ENCODE data around the gene ESYT3. TPM values are rescaled to one million over a fixed set of nuclear protein-coding genes. Genes with fewer than 3 reads are reported as not detected.
A peak's percentile ranks its signal among the peaks of the same experiment; 100 is the strongest.
"Not testable (repeated sequence)": the region's sequence is repeated elsewhere in the genome, so short reads cannot be mapped to it uniquely, and the experiment has no call there.

Gene ESYT3
- total RNA-seq, 4 donors from 2014 or later: 28.9 to 39.0 (median 33.5) TPM

DNA sequence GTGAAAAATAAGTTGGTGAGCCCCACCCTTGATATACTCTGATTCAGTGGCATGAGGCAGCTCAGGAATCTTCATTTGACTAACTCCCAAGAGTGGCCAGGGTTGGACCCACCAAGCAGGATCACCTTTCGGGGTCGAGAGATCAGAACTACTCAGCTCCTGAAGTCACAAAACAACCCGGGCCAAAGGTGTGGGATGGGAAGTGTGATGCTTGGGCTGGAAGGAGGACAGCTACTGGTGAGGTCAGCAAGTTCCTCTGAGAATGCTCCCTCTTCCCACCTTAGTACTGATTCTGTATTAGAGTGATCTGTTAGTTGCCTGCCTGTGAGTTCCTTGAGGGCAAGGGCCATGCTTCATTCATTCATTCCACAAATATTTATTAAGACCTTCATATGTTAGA lies 15.1 kb downstream of the ESYT3 start:
- Histone ChIP-seq H3K4me3 (no peak overlapping the region), H3K27me3 (no peaks in the 10 kb centered on the region), H3K4me1 (peaks cover 3% of the 10 kb centered on the region), H3K27ac (no peak overlapping the region), H3K36me3 (no peaks in the 10 kb centered on the region), H3K9me3 (no peaks in the 10 kb centered on the region)
- DNase-seq (ENCODE audit: low spot score in 2 of 2): peak; percentile 24 to 59
- 88% methylated on average over 3 of the region's 3 CpGs for WGBS
- TF ChIP-seq EP300 (IDR thresholded peaks at IDR 0.05): no peak
- TF ChIP-seq POLR2A (IDR thresholded peaks at IDR 0.05): no peak
- no peak for TF ChIP-seq POLR2AphosphoS5 (IDR thresholded peaks at IDR 0.05)
- TF ChIP-seq, protein P1, sequence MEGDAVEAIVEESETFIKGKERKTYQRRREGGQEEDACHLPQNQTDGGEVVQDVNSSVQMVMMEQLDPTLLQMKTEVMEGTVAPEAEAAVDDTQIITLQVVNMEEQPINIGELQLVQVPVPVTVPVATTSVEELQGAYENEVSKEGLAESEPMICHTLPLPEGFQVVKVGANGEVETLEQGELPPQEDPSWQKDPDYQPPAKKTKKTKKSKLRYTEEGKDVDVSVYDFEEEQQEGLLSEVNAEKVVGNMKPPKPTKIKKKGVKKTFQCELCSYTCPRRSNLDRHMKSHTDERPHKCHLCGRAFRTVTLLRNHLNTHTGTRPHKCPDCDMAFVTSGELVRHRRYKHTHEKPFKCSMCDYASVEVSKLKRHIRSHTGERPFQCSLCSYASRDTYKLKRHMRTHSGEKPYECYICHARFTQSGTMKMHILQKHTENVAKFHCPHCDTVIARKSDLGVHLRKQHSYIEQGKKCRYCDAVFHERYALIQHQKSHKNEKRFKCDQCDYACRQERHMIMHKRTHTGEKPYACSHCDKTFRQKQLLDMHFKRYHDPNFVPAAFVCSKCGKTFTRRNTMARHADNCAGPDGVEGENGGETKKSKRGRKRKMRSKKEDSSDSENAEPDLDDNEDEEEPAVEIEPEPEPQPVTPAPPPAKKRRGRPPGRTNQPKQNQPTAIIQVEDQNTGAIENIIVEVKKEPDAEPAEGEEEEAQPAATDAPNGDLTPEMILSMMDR (IDR thresholded peaks at IDR 0.05): no peak

DNA sequence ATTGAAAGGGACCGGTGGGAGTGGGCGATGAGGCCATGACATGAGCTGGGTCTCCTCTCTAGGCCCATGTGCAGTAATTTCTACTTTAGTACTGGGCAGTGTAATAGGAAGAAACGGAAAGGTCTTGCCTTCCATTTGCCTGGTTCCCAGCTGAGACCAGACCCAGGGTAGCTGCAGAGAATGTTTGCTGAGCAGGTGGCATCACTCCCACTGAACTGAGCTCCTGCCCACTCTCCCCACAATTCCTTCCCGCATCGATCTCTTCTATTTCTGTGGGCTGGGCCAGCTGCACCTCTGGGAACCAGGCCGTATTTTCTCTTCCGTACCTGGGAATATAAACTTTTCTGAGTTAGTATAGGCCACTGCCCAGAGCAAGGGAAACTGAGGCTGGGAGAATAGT lies 15.8 kb downstream of the ESYT3 start:
- WGBS: 82% methylated on average over 7 of the region's 7 CpGs
- Histone ChIP-seq H3K36me3 (no peaks in the 10 kb centered on the region), H3K27ac (no peak overlapping the region), H3K27me3 (no peaks in the 10 kb centered on the region), H3K9me3 (no peaks in the 10 kb centered on the region), H3K4me1 (peaks cover 3% of the 10 kb centered on the region), H3K4me3 (no peak overlapping the region)
- TF ChIP-seq, protein P1 (IDR thresholded peaks at IDR 0.05): no peak
- TF ChIP-seq EP300 (IDR thresholded peaks at IDR 0.05): no peak
- TF ChIP-seq POLR2A (IDR thresholded peaks at IDR 0.05): no peak
- TF ChIP-seq POLR2AphosphoS5 (IDR thresholded peaks at IDR 0.05): no peak
- peak in 1 of 2 donors; percentile 26 for DNase-seq (ENCODE audit: low spot score in 2 of 2)

DNA sequence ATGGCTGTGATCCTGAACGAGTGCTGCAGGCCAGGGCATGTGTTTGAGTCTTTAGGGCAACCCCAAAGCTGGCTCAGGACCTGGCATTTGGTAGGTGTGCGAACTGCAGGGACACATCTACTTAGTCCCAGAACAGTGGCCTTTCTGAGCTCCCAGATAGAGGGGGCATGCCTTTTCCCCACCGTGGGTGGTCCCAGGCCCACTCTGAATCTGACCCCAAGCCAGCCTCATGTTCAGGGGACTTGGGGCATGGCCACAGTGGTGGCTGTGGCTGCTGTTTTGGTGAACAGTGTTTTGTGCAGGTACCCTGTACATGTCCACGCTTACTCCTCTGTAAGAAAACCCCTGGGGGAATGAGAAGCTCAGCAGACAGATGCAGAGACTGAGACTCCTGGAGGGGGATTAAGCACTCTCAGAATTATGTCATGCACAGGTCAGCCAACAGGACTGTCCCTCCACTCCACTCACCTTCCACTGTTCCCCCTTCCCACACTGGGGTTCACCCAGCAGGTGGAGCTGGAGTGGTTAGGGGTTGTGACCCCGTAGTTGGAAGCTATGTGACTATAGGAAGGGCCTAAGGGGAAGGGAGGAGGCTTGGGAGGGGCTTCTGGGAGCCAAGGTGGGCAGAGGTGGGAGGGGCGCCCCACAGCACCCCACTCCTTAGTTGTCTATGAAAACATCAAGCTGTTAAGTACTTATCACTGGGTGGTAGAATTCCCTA lies 16.4 kb downstream of the ESYT3 start:
- H3K4me1 ChIP-seq: peaks cover 9% of the 10 kb centered on the region
- no peak overlapping the region for H3K4me3 ChIP-seq
- 44% methylated on average over 5 of the region's 6 CpGs for WGBS
- H3K36me3 ChIP-seq: no peaks in the 10 kb centered on the region
- no peak overlapping the region for H3K27ac ChIP-seq
- H3K27me3 ChIP-seq: no peaks in the 10 kb centered on the region
- no peak for TF ChIP-seq POLR2AphosphoS5 (IDR thresholded peaks at IDR 0.05)
- TF ChIP-seq EP300 (IDR thresholded peaks at IDR 0.05): no peak
- TF ChIP-seq, protein P1 (IDR thresholded peaks at IDR 0.05): no peak
- no peak for TF ChIP-seq POLR2A (IDR thresholded peaks at IDR 0.05)
- H3K9me3 ChIP-seq: no peaks in the 10 kb centered on the region
- peak; percentile 36 to 55 for DNase-seq (ENCODE audit: low spot score in 2 of 2)

DNA sequence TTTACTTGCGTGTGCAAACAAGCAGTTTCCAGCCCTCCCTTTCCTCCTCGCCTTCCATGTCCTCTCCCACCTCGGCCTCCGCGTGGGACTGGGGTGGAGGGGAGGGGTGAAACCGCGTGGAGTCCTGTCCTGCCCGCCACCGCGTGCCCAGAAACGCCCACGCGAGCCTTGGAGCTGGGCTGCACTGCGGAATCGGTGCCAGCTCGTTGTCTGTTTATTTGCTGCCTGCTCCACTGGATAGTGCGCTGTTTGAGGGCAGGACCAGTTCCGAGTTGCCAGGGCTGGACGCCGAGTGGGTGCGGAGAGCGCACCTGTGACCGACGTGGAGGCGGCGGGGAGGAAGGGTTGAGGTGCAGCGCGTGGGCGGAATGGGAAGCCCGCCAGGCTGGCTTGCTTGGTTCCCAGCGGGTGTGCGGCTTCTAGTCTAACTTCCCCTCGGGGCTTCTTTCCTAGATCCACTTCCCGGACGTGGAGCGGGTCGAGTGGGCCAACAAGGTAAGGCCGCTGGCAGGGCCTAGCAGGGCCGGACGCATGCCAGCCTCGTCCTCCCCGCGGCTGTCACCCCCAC lies 17.3 kb downstream of the ESYT3 start:
- Histone ChIP-seq H3K27me3 (no peaks in the 10 kb centered on the region), H3K9me3 (no peaks in the 10 kb centered on the region), H3K4me1 (peaks cover 11% of the 10 kb centered on the region), H3K36me3 (no peaks in the 10 kb centered on the region), H3K4me3 (no peak overlapping the region), H3K27ac (no peak overlapping the region)
- peak; percentile 44 to 70 for DNase-seq (ENCODE audit: low spot score in 2 of 2)
- TF ChIP-seq POLR2A (IDR thresholded peaks at IDR 0.05): no peak
- no peak for TF ChIP-seq POLR2AphosphoS5 (IDR thresholded peaks at IDR 0.05)
- TF ChIP-seq EP300 (IDR thresholded peaks at IDR 0.05): no peak
- TF ChIP-seq, protein P1 (IDR thresholded peaks at IDR 0.05): no peak
- 87% methylated on average over 39 of the region's 43 CpGs for WGBS

DNA sequence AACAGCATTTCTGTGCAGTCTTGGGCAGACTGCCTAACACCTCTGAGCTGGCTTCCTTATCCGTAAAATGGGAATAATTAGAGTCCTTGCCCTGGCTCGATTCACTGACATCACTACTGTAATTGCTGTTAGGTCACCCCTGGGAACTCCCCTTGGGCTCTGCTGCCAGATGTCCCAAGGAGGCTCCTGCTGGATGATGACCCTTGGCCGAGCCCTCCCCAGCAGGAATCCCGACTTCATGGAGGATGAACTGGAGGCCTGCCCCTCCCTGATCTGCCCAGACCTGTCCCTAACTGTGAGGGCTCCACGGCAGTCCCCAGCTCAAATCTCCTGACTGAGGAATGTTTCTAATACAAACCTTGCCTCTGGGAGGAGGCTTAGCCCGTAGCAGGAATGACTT lies 18.0 kb downstream of the ESYT3 start:
- H3K4me3 ChIP-seq: no peak overlapping the region
- H3K27me3 ChIP-seq: no peaks in the 10 kb centered on the region
- H3K9me3 ChIP-seq: no peaks in the 10 kb centered on the region
- peaks cover 11% of the 10 kb centered on the region for H3K4me1 ChIP-seq
- no peak overlapping the region for H3K27ac ChIP-seq
- TF ChIP-seq POLR2A (IDR thresholded peaks at IDR 0.05) (no peak), EP300 (IDR thresholded peaks at IDR 0.05) (no peak), POLR2AphosphoS5 (IDR thresholded peaks at IDR 0.05) (no peak)
- TF ChIP-seq, protein P1 (IDR thresholded peaks at IDR 0.05): no peak
- H3K36me3 ChIP-seq: no peaks in the 10 kb centered on the region
- 38% methylated on average over 3 of the region's 6 CpGs for WGBS
- peak; percentile 28 to 58 for DNase-seq (ENCODE audit: low spot score in 2 of 2)

DNA sequence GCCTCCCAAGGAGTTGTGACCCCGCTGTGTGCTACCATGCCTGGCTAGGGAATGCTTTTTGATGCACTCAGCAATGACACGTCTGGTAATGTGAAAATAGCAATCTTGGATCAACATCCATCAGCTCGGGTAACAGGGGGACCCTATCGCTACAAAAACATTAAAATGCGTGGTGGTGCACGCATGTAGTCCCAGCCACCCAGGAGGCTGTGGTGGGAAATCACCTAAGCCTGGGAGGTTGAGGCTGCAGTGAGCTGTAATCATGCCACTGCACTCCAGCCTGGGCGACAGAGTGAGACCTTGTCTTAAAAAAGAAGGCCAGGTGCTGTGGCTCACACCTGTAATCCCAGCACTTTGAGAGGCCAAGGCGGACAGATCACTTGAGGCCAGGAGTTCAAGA lies 19.5 kb downstream of the ESYT3 start:
- H3K36me3 ChIP-seq, H3K4me3 ChIP-seq, H3K27ac ChIP-seq, H3K9me3 ChIP-seq, H3K27me3 ChIP-seq: not testable (repeated sequence)
- peaks cover 11% of the 10 kb centered on the region for H3K4me1 ChIP-seq
- DNase-seq (ENCODE audit: low spot score in 2 of 2): peak; percentile 18 to 26
- 86% methylated on average over 8 of the region's 8 CpGs for WGBS

Data from suprapubic skin (tissue), 4 donors.